HEK293 (cell line): ENCODE data around the gene CFAP97D2.

Experiments used
- CTCF ChIA-PET: fragments of 350-600 bp; formaldehyde crosslinking; extraction: SDS; loops from one replicate; lab custom pipeline; 2021; ENCODE audit warnings: antibody characterized with exemption; lab: Yijun Ruan, JAX
- POLR2A ChIA-PET: fragments of 300-600 bp; formaldehyde crosslinking; extraction: SDS; loops from one replicate; lab custom pipeline; 2020; ENCODE audit warnings: antibody characterized with exemption, inconsistent platforms; lab: Yijun Ruan, JAX
- H3K27ac ChIP-seq: fragments of 200-500 bp; sonication (Bioruptor generic); 2 replicates; pipeline ENCODE4 v1.5.1; 2014; ENCODE audit warnings: low read depth, low read length, control low read depth, inconsistent platforms; ENCODE audit errors: extremely low read depth
- H3K36me3 ChIP-seq, 2 experiments: fragments of 200-500 bp in 1 of 2; sonication (Bioruptor generic) in 1 of 2; 1 replicate in 1 of 2; 2 replicates in 1 of 2; pipeline ENCODE4 v1.5.1; 2014 to 2017; ENCODE audit warnings: inconsistent platforms in 2 of 2, low read length in 2 of 2; ENCODE audit not compliant: control insufficient read depth in 2 of 2, insufficient read depth in 1 of 2
- H3K4me1 ChIP-seq: fragments of 200-500 bp; sonication (Bioruptor generic); 2 replicates; pipeline ENCODE4 v1.5.1; 2014; ENCODE audit warnings: mild to moderate bottlenecking, low read length, inconsistent platforms; ENCODE audit not compliant: control insufficient read depth, insufficient read depth
- H3K4me3 ChIP-seq: 2 replicates; pipeline ENCODE4 v1.5.1; 2011; ENCODE audit warnings: low read depth, mild to moderate bottlenecking, control low read depth, low read length, moderate library complexity
- H3K9me3 ChIP-seq: fragments of 200-500 bp; sonication (Bioruptor generic); 2 replicates; pipeline ENCODE4 v1.5.1; 2014; ENCODE audit warnings: low read depth, low read length, inconsistent platforms; ENCODE audit not compliant: control insufficient read depth, insufficient read depth
- CTCF ChIP-seq: fragments of 450-650 bp; formaldehyde crosslinking; IDR thresholded peaks from 2 replicates; pipeline ENCODE4 v1.5.1; 2016; ENCODE audit warnings: missing biosample characterization, missing genetic modification characterization
- FEZF1 ChIP-seq: fragments of 450-650 bp; formaldehyde crosslinking; IDR thresholded peaks from 2 replicates; pipeline ENCODE4 v1.5.1; 2016; ENCODE audit warnings: missing biosample characterization, missing genetic modification characterization
- KLF1 ChIP-seq: fragments of 450-650 bp; formaldehyde crosslinking; IDR thresholded peaks from 2 replicates; pipeline ENCODE4 v1.5.1; 2016; ENCODE audit warnings: missing biosample characterization, missing genetic modification characterization
- KLF9 ChIP-seq: fragments of 450-650 bp; formaldehyde crosslinking; IDR thresholded peaks from 2 replicates; pipeline ENCODE4 v1.5.1; 2016; ENCODE audit warnings: missing biosample characterization, missing genetic modification characterization, low read depth
- PRDM1 ChIP-seq: fragments of 450-650 bp; formaldehyde crosslinking; IDR thresholded peaks from 2 replicates; pipeline ENCODE4; 2016; ENCODE audit warnings: missing biosample characterization, missing genetic modification characterization
- RBAK ChIP-seq: fragments of 450-650 bp; formaldehyde crosslinking; IDR thresholded peaks from 2 replicates; pipeline ENCODE4 v1.5.1; 2016; ENCODE audit warnings: missing biosample characterization, missing genetic modification characterization
- SALL2 ChIP-seq: fragments of 450-650 bp; formaldehyde crosslinking; IDR thresholded peaks from 2 replicates; pipeline ENCODE4 v1.5.0; 2017; ENCODE audit warnings: missing biosample characterization, mild to moderate bottlenecking, missing genetic modification characterization, borderline replicate concordance
- TCF7L2 ChIP-seq: IDR thresholded peaks from 2 replicates; pipeline ENCODE4 v1.6.1; 2011; ENCODE audit warnings: low read depth, mild to moderate bottlenecking, inconsistent platforms, low read length, moderate library complexity, borderline replicate concordance
- WT1 ChIP-seq: fragments of 450-650 bp; formaldehyde crosslinking; IDR thresholded peaks from 2 replicates; pipeline ENCODE4 v1.5.1; 2016; ENCODE audit warnings: missing biosample characterization, missing genetic modification characterization
- ZBTB26 ChIP-seq: fragments of 450-650 bp; formaldehyde crosslinking; optimal IDR thresholded peaks from 2 replicates; pipeline ENCODE3; 2016; ENCODE audit warnings: missing biosample characterization, mild to moderate bottlenecking, missing genetic modification characterization
- ZFP69B ChIP-seq: fragments of 450-650 bp; formaldehyde crosslinking; IDR thresholded peaks from 2 replicates; pipeline ENCODE4 v1.5.1; 2016; ENCODE audit warnings: missing biosample characterization, missing genetic modification characterization
- ZNF16 ChIP-seq: fragments of 450-650 bp; formaldehyde crosslinking; IDR thresholded peaks from 2 replicates; pipeline ENCODE4 v1.5.1; 2016; ENCODE audit warnings: low read depth, missing biosample characterization, missing genetic modification characterization
- ZNF175 ChIP-seq: fragments of 450-650 bp; formaldehyde crosslinking; IDR thresholded peaks from 2 replicates; pipeline ENCODE4 v1.5.1; 2016; ENCODE audit warnings: missing biosample characterization, missing genetic modification characterization
- ZNF214 ChIP-seq: fragments of 450-650 bp; formaldehyde crosslinking; IDR thresholded peaks from 2 replicates; pipeline ENCODE4 v1.5.1; 2017; ENCODE audit warnings: missing biosample characterization, mild to moderate bottlenecking, missing genetic modification characterization, borderline replicate concordance
- ZNF223 ChIP-seq: fragments of 450-650 bp; formaldehyde crosslinking; IDR thresholded peaks from 2 replicates; pipeline ENCODE4 v1.5.1; 2016; ENCODE audit warnings: missing biosample characterization, missing genetic modification characterization
- ZNF292 ChIP-seq: fragments of 450-650 bp; formaldehyde crosslinking; IDR thresholded peaks from 2 replicates; pipeline ENCODE4 v1.5.1; 2016; ENCODE audit warnings: low read depth, missing biosample characterization, missing genetic modification characterization, borderline replicate concordance
- ZNF302 ChIP-seq: fragments of 450-650 bp; formaldehyde crosslinking; IDR thresholded peaks from 2 replicates; pipeline ENCODE4 v1.5.1; 2016; ENCODE audit warnings: missing biosample characterization, missing genetic modification characterization, low read depth
- ZNF362 ChIP-seq: fragments of 450-650 bp; formaldehyde crosslinking; IDR thresholded peaks from 2 replicates; pipeline ENCODE4 v1.5.1; 2016; ENCODE audit warnings: missing biosample characterization, missing genetic modification characterization
- ZNF394 ChIP-seq: fragments of 450-650 bp; formaldehyde crosslinking; IDR thresholded peaks from 2 replicates; pipeline ENCODE4 v1.5.1; 2016; ENCODE audit warnings: missing biosample characterization, missing genetic modification characterization, mild to moderate bottlenecking, moderate library complexity, borderline replicate concordance
- ZNF398 ChIP-seq: fragments of 450-650 bp; formaldehyde crosslinking; IDR thresholded peaks from 2 replicates; pipeline ENCODE4 v1.5.1; 2017; ENCODE audit warnings: missing biosample characterization, missing genetic modification characterization
- ZNF501 ChIP-seq: fragments of 450-650 bp; formaldehyde crosslinking; IDR thresholded peaks from 2 replicates; pipeline ENCODE4 v1.5.1; 2016; ENCODE audit warnings: missing biosample characterization, missing genetic modification characterization
- ZNF510 ChIP-seq: fragments of 450-650 bp; formaldehyde crosslinking; IDR thresholded peaks from 2 replicates; pipeline ENCODE4 v1.5.1; 2018; ENCODE audit warnings: mild to moderate bottlenecking, missing genetic modification characterization, missing biosample characterization; ENCODE audit not compliant: insufficient replicate concordance
- ZNF596 ChIP-seq: fragments of 450-650 bp; IDR thresholded peaks from 2 replicates; pipeline ENCODE4 v1.5.0; 2018; ENCODE audit warnings: missing biosample characterization, mild to moderate bottlenecking, missing genetic modification characterization, moderate library complexity
- ZNF626 ChIP-seq: fragments of 450-650 bp; sonication (Bioruptor Pico); formaldehyde crosslinking; IDR thresholded peaks from 2 replicates; pipeline ENCODE4 v1.5.1; 2018; ENCODE audit warnings: missing biosample characterization, missing genetic modification characterization, inconsistent platforms
- ZNF664 ChIP-seq: fragments of 450-650 bp; formaldehyde crosslinking; IDR thresholded peaks from 2 replicates; pipeline ENCODE4 v1.5.1; 2016; ENCODE audit warnings: missing biosample characterization, missing genetic modification characterization
- ZNF692 ChIP-seq: fragments of 450-650 bp; formaldehyde crosslinking; IDR thresholded peaks from 2 replicates; pipeline ENCODE4 v1.5.1; 2016; ENCODE audit warnings: missing biosample characterization, missing genetic modification characterization
- ZNF76 ChIP-seq: fragments of 450-650 bp; formaldehyde crosslinking; IDR thresholded peaks from 2 replicates; pipeline ENCODE4; 2016; ENCODE audit warnings: low read depth, missing biosample characterization, missing genetic modification characterization, borderline replicate concordance

The CFAP97D2 gene

GRCh38 chr13:114234266-114234644, 55.2 kb downstream of the CFAP97D2 start (continued):
- no peak for TF ChIP-seq ZNF16
- TF ChIP-seq WT1 (tag by site-specific recombination), result no peak

GRCh38 chr13:114234645-114235421, 55.8 kb downstream of the CFAP97D2 start, which contains the start of gene CDC16:
Gene CDC16 (plus strand): TSS chr13:114234897. CDS start chr13:114235085, 188 bp downstream.
- H3K4me3 ChIP-seq, result peak within 1 kb of the TSS; percentile 84
- peaks cover 17 to 32% of the 10 kb centered on the region in 2 experiments for H3K36me3 ChIP-seq
- ChIA-PET CTCF (interaction anchor here (0.6 kb wide), 1 partner anchor 819 kb away, joined by 3 read pairs; no protein-coding TSS in a partner anchor), POLR2A (no interaction called here)
- H3K27ac ChIP-seq, result peak within 1 kb of the TSS; percentile 84; the same call in 1 of the 2 replicates
- H3K9me3 ChIP-seq, result no peaks in the 10 kb centered on the region
- H3K4me1 ChIP-seq, result no peaks in the 10 kb centered on the region
- TF ChIP-seq ZNF596 (peak; percentile 22; the same call in 1 of the 2 replicates), SALL2 (tag by site-specific recombination) (no peak), ZFP69B (peak; percentile 74; the same call in 1 of the 2 replicates), PRDM1 (tag by site-specific recombination) (no peak), ZNF76 (tag by site-specific recombination) (peak; percentile 61; the same call in 1 of the 2 replicates), CTCF (tag by site-specific recombination) (no peak), ZNF214 (tag by site-specific recombination) (no peak), ZNF362 (tag by site-specific recombination) (0 out of 2 replicates have a peak, but pooled peaks have one; percentile 69), TCF7L2 (no peak), ZNF692 (tag by site-specific recombination) (0 out of 2 replicates have a peak, but pooled peaks have one; percentile 39), FEZF1 (no peak), ZNF175 (tag by site-specific recombination) (no peak), ZNF510 (tag by site-specific recombination) (no peak), ZBTB26 (tag by site-specific recombination) (peak; percentile 95), RBAK (no peak), ZNF626 (no peak), ZNF394 (peak; percentile 56; the same call in 1 of the 2 replicates), ZNF501 (tag by site-specific recombination) (peak; percentile 81), KLF1 (tag by site-specific recombination) (peak; percentile 39), ZNF398 (tag by site-specific recombination) (no peak), ZNF223 (tag by site-specific recombination) (no peak), ZNF302 (no peak), ZNF664 (no peak), KLF9 (tag by site-specific recombination) (peak; percentile 65), ZNF292 (tag by site-specific recombination) (no peak)
